Skeletal muscle cell (primary cell): Measurements from ENCODE around the gene RAD51B.

Experiments used
- DNase-seq: peaks from one replicate; pipeline ENCODE4 v3.0.0-alpha.2; 2010; ENCODE audit warnings: low read depth
- H3K4me3 ChIP-seq: 2 replicates; pipeline ENCODE4 v1.5.1; 2011; ENCODE audit warnings: low read depth, mild to moderate bottlenecking, control low read depth, low read length, moderate library complexity

Gene RAD51B

DNA sequence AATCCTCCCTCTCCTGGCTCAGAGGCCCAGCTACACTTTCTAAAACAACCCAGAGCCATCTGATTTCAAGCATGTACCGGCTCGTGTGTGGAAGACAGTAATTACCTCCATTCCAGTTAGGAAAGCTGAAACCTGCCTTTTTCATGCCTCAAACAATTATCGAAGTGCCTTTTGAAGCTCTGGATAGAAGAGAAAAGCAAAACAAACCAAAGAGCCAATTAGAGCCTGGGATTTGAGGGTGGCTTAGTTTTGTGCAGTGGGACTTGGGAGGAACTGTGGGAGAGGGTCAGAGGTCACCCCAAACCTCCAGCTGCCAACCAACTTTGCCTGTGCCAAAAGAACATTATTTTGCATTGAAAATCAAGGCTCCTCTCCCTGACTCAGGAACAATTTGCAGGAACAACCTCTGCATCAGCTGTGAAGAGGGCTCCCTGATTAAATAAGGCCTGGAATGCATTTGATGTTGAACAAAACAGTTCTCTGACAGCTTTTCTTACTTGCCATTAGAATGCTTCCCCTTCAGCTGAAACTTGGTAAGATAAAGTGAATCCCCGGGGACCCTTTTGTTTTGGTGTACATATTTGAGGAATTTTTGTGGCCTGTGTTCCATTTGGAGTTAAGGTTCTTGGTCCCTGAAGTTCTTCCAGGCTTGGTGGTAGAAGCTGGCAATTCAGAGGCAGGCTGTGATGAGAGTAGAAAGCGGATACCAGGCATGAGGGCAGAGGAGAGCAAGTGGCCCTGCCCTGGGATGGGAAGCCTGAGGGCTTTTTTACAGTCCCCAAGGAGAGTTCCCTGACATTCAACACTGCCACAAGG is 703.1 kb downstream of the RAD51B start:
- DNase-seq = no peak

DNA sequence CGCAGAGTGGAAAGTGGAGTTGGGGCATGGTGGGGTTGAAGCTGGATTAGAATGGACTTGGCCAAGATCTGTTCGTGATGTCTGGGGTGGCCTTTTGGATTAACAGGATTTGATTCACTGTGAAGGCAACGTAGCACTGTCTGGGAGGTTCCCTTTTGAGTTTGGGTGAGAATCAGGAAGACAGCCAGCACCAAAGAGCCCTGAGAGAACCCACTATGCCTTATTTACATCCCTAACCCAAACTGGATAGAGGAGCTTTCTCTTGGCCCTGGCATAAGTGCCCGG is 703.7 kb downstream of the RAD51B start:
- no peak for DNase-seq
- H3K4me3 ChIP-seq = no peak overlapping the region

More for the DNA sequence above, 703.1 kb downstream of the RAD51B start:
- H3K4me3 ChIP-seq = no peak overlapping the region

DNA sequence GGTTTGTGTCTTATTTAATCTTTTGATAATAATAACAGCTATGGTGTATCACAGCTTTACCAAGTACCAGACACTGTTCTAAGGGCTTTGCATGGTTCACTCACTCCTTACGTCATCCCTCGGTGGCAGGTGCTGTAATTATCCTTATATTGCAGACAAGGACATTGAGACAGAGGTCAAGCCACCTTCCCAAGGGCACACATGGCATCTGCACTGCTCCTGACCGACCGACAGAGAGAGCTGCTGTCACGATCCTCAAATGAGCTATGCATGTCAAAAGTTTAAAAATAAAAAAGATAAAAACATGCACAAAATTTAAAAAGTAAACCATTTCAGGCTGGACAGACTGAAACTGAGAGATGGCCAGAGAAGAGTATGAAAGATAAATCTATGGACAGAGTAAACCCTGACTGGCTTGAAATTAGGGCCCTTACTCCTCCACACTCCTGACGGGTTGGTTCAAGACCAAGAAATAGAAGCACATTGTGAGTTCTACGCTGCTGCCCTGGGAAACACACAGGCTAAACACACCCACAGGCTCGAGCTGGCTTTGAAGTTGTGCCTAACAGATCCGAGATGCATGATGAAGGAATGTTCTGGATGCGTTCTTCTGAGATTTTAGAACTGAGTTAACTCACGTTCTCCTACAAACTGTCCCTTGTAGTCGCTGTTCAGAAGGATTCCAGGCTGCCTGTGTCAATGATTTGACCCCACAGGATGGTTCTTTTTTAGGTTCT is 704.6 kb downstream of the RAD51B start:
- H3K4me3 ChIP-seq = no peak overlapping the region
- no peak for DNase-seq

DNA sequence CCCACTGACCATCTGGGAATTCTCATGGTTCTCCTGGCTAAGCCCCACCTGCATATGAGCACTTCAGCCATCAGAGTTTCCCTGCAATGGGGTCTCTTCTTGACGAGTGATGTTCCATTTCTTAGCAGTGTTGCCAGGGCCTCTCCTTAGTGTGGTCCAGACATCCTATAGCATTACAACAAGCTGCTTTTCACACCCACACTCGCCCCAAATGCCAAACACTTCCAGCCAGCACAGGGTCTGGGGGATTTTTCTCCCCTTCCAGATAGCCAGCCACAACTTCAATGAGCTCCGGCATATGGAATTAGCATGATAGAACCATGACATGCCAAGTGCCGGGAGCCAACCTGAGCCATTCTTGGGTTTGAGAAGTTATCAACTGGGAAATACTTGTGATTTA is 705.9 kb downstream of the RAD51B start:
- no peak for DNase-seq
- no peak overlapping the region for H3K4me3 ChIP-seq

DNA sequence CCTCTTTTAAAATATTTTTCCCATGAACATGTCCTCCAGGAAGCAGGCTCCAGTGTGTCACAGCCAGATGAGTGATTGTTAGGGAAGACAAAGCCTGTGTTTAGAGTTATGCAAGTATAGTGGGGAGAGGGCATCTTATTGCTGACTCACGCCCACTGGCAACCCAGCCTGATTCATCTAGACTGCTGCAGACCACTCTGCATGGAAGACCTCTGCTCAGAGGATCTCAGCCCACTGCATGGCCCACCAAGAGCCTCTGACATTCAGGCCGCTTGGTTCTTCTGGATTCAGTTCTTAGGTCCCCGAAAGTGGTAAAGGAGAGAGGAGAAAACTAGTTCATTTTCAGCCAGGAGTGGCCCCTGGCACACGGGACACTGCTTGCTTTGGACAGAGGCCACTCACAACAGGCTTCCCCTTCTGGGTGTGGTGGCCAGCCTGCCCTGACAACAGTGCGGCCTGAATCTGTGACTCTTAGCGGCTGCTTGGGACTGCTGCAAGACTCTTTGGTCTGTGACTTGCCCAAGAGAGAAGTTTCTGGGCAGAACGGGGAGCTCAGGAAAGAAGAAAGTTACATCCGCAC is 707.0 kb downstream of the RAD51B start:
- no peak for DNase-seq
- no peak overlapping the region for H3K4me3 ChIP-seq

DNA sequence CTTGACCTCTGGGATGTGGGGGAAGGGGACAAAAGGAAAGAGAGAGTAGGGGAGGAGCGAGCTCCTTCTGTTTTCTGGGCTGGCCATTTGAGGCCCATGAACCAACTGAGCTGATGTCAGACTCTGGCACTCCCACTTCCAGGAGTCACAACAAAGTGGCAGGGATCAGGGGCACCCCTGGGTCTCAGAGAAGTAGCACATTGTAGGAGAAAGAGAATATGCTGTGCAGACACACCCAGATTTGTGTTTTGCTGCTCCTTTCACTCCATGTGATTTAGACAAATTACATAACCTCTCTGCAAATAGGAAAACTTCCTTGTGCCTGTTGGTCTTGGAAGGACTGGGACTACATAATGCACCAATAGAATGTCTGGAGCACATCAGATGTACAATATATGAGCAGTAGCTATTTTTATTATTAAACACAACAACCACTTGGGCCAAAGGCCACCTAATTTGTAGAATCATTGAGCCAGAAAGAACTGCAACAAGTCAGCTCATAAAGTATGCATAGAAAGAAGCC is 707.8 kb downstream of the RAD51B start:
- DNase-seq = no peak
- no peak overlapping the region for H3K4me3 ChIP-seq

DNA sequence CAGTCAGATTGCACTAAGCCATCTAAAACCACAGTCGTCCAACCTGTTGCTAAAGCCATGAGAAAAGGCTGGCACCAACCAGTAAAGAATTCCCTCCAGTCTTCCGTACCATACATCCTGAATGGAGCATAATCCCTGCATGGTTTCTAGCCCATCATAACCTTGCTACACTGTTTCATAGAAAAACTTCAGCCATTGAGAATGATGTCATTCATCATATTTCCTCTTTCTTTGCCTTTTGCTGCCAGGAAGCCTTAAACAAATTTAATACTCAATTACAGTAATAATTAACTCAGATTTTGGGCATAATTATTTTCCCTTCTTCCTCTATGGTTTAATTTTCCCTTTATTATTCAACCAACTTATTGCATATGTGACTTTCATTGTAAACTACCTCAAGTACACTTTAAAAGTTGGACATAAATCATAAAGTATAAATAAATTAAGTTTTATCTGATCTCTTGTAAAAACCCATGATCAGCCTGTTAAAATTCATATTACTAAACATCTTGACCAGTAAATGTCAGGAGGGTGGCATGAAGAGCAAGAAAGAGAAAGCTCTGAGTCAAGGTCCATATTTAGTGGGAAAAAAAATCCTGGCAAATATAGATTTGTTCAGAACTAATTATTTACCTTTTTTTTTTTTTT is 708.6 kb downstream of the RAD51B start:
- no peak overlapping the region for H3K4me3 ChIP-seq
- no peak for DNase-seq

DNA sequence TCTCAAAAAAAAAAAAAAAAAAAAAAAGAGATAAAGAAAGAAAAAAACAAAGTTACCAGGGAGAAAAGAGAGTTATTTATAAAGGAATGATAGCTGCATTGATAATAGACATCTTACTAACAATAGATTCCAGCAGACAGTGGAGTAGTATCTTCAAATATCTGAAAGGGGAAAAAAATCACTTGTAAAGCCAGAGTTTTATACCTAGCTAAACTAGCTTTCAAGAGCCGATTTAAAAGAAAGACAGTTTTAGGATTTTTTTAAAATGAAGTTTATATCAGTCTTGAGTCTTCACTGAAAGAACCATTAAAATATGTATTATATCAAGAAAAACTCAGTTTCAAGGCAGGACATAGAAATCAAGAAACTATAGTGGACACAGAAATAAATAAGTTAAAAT is 710.9 kb downstream of the RAD51B start:
- DNase-seq = no peak
- no peak overlapping the region for H3K4me3 ChIP-seq

DNA sequence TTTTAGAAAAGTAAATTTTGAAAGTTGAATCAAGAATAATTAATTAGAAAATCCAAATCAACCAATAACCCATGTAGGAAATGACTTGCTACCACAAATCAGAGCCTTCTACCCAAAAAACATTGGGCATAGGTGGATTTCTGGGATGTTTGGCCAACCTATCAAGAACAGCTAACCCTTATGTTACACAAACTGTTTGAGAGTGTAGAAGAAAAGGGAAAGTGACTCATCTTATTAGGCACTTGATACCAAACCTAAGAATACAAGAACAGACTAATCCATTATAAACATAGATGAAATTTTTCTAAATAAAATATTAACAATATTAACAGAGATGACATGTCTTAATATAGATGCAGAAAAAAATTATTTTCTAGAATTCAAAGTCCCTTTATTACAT is 712.9 kb downstream of the RAD51B start:
- DNase-seq = no peak
- no peak overlapping the region for H3K4me3 ChIP-seq

DNA sequence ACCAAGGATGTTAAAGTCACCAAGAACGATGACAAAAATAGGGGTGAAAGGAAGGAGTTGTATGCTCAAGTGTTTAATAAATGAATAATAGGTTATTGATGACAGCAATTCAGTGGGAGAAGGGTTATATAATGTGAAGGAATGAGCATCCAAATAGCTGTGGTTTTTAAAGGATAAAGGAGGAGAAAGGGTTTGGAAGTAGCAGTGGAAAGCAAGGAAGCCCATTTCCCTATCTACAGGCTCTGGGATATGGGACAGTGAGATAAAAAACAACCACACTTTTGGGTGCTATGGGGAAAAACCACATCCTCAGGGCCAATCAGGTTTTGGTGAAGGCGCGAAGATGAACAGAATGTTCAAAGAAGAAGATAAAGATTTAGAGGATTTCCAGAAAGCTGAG is 714.7 kb downstream of the RAD51B start:
- H3K4me3 ChIP-seq = no peak overlapping the region
- DNase-seq = no peak

DNA sequence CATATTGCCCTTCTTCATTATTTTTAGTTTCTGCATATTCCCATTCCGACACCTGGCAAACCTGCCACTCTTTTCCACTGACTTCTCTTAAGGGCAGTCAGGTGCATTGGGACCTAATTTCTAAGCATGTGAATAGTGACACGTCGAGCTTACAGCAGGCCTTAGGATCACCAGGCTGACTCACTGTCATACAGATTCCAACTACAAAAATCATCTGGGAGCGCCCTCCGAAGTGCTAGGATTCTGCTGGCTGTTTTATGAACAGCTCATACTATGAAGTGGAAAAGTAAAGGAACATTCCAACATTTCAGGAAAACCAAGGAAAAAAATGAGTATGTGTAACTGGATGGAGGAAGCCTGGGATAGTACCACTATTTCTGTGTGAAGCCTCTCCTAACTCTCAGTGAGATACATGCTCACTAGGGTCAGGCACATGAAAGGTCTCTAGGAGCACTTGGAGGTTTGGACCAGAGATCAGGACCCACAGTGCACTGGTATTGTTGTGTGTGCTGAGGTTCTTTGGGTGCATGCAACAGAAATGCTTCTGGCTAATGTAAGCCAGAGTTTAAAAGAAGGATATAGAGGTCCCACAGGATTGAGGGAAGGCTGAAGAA is 715.9 kb downstream of the RAD51B start:
- H3K4me3 ChIP-seq = no peak overlapping the region
- DNase-seq = no peak

DNA sequence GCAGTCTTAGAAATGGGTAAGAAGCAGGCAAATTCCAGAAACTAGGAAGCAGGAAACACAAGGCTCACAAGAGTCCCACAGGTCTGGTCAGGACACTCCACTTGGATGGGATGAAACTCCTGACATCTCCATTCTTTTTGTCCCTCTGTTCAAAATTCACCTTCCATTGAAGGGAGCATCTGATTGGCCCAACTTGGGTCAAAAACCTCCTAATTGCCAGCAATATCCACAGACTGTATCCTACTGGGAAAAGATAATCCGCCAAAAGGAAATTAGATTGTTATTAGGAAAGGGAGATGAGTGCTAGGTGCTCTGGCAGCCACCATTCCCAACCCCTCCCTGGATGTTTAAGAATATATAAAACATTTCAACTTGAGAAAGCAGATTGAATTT is 716.4 kb downstream of the RAD51B start:
- DNase-seq = no peak
- H3K4me3 ChIP-seq = no peak overlapping the region

DNA sequence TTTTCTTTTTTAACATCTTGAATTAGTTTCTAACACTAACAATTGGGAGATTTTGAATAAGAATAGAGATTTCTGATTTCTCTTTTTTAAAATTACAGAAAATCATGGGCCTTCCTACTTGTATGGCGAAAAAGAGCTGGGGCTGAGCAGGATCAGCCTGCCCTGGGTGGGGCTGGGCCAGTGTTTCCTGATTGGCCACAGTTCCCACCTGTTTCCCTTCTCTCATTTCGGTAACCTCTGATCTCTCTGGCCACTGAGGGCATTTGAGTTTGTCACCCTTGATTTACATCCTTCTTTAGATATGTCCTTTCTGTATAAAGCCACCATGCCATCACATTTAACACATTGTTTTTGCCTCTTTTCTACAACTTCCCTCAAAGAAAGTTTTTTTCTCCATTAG is 719.1 kb downstream of the RAD51B start:
- no peak for DNase-seq

DNA sequence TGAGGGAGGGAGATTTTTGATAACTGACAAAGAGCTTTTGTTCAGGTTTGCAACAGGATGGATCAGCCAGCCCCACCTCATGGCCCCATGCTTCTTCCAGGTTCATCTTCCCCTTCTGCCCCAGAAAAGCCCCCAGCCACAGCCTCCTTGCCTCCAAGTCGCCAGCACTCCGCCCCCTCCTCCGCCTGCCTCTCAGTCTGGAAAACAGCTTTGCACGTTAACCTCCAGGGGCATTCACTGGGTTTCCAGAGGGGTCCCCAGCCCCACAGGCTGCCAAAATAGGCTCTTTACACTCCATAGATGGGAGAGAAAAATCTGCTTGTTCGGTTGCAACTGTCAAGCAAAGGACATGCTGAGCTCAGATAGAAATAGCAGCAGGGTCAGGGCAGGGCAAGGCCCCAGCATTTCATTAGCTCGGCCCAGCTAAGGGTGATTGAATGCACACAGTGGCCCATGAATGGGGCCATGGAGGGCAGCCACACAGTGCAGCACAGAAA is 719.7 kb downstream of the RAD51B start:
- H3K4me3 ChIP-seq = no peak overlapping the region
- no peak for DNase-seq

More for the DNA sequence above, 719.1 kb downstream of the RAD51B start:
- no peak overlapping the region for H3K4me3 ChIP-seq

DNA sequence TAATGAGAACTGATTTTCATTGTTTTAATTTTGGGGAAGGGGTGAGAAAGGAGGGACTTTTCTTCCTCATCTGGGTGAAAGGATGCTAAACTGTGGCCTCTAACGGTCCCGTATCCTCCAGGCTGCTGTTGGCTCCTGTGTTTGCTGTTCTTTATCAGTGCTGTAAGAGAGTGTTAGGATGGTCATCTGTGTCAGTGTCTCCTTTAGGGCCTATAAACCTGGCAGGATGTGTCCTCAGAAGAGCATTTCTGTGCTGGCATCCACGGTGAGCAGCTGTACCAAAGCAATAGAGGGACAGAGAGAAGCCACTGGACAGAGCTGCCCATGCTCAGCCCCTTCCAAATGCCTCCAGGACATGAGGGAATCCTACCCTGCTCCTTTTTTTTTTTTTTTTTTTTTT is 720.2 kb downstream of the RAD51B start:
- no peak for DNase-seq
- no peak overlapping the region for H3K4me3 ChIP-seq

DNA sequence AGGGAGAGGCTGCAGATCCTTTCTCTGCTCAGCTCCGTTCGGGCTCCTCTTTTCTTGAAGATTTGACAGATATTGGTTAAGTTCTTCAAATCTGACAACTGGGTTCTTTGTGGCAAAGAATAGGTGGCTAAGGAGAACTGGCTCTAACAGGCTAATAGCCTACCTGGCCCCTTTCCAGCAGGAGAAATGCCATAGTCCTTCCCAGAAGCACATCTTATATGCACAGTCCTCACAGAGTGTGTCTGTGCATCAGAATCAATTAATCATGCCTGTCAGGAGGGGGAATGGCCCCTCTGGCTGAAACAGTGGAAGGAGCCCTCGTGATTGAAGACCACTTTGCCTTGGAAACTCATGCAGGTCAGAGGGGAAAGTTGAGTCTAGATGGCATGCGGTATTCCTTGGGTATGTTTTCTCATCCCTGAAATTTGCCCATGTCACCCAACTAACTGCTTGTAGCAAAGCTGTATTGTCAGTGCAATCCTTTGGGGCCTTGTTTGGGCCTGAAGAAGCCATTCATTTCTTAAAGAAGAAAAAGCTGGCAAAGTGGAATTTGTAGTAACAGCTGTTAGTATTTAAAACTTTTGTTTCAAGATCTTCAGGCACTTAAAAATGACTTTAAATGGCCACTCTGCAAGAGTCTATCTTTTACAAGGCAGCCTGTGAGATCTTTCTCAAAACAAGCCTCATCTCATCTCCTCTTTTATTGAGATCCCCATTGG is 721.8 kb downstream of the RAD51B start:
- no peak overlapping the region for H3K4me3 ChIP-seq
- no peak for DNase-seq

DNA sequence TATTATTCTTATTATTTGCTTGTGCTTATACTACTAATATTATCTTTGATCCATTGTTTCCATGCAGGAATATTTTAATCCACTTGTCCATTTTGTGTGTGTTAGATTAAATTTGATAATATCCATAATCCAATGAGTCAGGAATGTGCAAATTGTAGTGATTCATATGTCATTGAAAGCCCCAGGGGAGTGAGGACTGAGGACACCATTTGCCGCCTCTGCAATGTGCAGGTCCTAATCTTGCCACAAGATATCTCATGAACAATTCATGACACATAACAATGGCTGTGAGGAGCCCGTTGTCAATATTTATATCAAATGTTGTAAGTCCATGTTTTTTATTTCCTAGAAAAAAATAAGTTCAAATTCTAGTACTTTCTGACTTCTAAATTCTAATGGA is 722.8 kb downstream of the RAD51B start:
- H3K4me3 ChIP-seq = no peak overlapping the region
- no peak for DNase-seq

DNA sequence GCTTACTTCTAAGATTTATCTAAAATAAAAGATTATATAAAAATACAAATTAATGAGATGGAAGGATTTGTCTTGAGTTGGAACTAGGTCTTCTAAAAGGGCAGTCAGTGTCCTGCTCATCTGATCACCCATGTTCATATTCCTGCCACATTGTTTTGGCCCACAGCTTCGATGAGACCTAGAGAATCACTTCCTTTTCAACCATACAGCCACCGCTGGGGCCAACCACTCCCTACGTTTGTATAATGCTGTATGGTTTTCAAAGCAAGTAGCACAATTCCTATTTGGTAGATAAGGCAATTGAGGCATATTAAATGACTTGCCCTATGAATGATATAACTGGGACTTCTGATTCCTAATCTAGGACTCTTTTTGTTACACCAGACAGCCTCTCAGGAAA is 723.9 kb downstream of the RAD51B start:
- H3K4me3 ChIP-seq = no peak overlapping the region
- DNase-seq = no peak
